Lower lobe of right lung (tissue), 2 donors: ENCODE results near the gene SH3BGR. TPM values are rescaled to one million over a fixed set of nuclear protein-coding genes. Genes with fewer than 3 reads are reported as not detected.

Experiments used
- ATAC-seq, 2 donors: fragments of 200-7000 bp; cut with Tn5 transposase; one replicate each; pipeline ENCODE4 v1.9.1; 2020 to 2022; ENCODE audit warnings: mild to moderate bottlenecking in 2 of 2, moderate library complexity in 2 of 2
- DNase-seq: peaks from one replicate; pipeline ENCODE4 v3.0.0-alpha.2; 2020
- H3K27ac ChIP-seq: fragments of 200-600 bp; one replicate; pipeline ENCODE4 v1.8.0; 2022
- H3K27me3 ChIP-seq: fragments of 200-600 bp; one replicate; pipeline ENCODE4 v1.8.0; 2022; ENCODE audit warnings: low read depth
- H3K36me3 ChIP-seq: fragments of 200-600 bp; one replicate; pipeline ENCODE4 v1.8.0; 2022; ENCODE audit warnings: mild to moderate bottlenecking
- H3K4me1 ChIP-seq: fragments of 200-600 bp; one replicate; pipeline ENCODE4 v1.8.0; 2022
- H3K4me3 ChIP-seq: fragments of 200-600 bp; one replicate; pipeline ENCODE4 v1.8.0; 2022; ENCODE audit warnings: mild to moderate bottlenecking
- H3K9me3 ChIP-seq: fragments of 200-600 bp; one replicate; pipeline ENCODE4 v1.8.0; 2022
- CTCF ChIP-seq: fragments of 200-600 bp; IDR thresholded peaks from one replicate; pipeline ENCODE4 v1.8.0; 2022; ENCODE audit warnings: antibody characterized with exemption, mild to moderate bottlenecking
- intact Hi-C: fragments of 100-400 bp; cut with DNase I; formaldehyde crosslinking; loops from one replicate; pipeline ENCODE4 v1.11.0; 2022
- total RNA-seq: library from RNA; stranded (reverse); fragmentation: NEBNext Ultra II Directional; extraction: Animal tissue kit (Norgen Biotek cat#: 25700); gene quantifications from one replicate; pipeline ENCODE4 v1.2.1, GENCODE V29; 2021
- donor health status: DM: no; HTN: yes; CAD: no; lungs with severe emphysema.

SH3BGR gene
- total RNA-seq, 1 donor from 2014 or later: 4.1 TPM

DNA sequence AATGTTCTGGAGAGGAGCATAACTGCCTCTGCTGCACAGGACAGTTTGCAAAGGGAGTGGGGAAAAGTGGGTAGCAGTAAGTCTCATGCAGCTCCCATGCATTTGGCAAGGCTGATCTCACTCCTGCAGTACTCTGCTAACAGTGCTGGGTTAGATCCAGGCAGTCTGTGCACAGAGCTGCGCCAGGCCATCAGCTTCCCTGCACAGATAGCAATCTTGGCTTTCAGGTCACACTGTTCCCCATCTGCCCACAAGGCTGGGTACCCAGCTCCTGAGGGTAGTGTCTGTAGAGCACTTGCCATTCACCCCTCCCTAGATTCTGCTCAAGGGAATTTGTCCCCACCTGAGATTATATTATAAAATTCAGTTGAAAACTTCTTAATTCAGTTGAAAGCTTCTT is 72.1 kb downstream of the SH3BGR start:
- Histone ChIP-seq H3K4me3 (no peak overlapping the region), H3K27ac (no peak overlapping the region), H3K9me3 (no peaks in the 10 kb centered on the region), H3K4me1 (peaks cover 9% of the 10 kb centered on the region), H3K36me3 (no peaks in the 10 kb centered on the region), H3K27me3 (no peaks in the 10 kb centered on the region)
- no peak for TF ChIP-seq CTCF
- DNase-seq (no peak), ATAC-seq (no peak)
- intact Hi-C loops: no loop called here

GRCh38 chr21:39525129-39525528 is 73.4 kb downstream of the SH3BGR start:
- Histone ChIP-seq H3K9me3 (no peaks in the 10 kb centered on the region), H3K4me1 (peaks cover 9% of the 10 kb centered on the region), H3K27ac (no peak overlapping the region), H3K27me3 (no peaks in the 10 kb centered on the region), H3K4me3 (no peak overlapping the region), H3K36me3 (no peaks in the 10 kb centered on the region)
- ATAC-seq (peak; percentile 85 to 86), DNase-seq (peak; percentile 75)
- no peak for TF ChIP-seq CTCF
- intact Hi-C loops: no loop called here

DNA sequence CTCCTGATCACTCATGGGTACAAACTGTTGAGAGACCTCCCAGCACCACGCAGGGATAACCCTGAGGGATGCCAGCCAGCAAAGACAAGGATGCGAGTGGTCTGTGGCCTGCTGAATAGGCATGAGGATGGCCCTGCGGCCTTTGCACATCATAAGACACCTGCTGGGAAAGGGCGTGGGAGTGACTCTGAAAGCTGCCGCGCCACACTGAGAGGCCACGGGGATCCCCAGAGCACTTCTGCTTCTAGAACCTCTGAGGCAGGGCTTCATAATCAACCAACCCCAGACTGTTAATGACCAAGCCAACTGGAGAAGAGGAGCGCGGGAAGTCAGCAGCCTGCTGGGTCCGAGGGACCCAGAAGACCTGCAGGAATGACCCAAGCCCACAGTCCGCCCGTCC is 73.8 kb downstream of the SH3BGR start:
- DNase-seq: no peak
- no peak overlapping the region for H3K27ac ChIP-seq
- H3K4me3 ChIP-seq: no peak overlapping the region
- no peaks in the 10 kb centered on the region for H3K36me3 ChIP-seq
- no peak for TF ChIP-seq CTCF
- no peaks in the 10 kb centered on the region for H3K27me3 ChIP-seq
- intact Hi-C loops: no loop called here
- H3K9me3 ChIP-seq: no peaks in the 10 kb centered on the region
- ATAC-seq: no peak
- H3K4me1 ChIP-seq: peaks cover 9% of the 10 kb centered on the region

- ATAC-seq: no peak
- Histone ChIP-seq H3K27ac (no peak overlapping the region), H3K4me3 (no peak overlapping the region), H3K4me1 (peaks cover 9% of the 10 kb centered on the region), H3K36me3 (no peaks in the 10 kb centered on the region), H3K27me3 (no peaks in the 10 kb centered on the region), H3K9me3 (no peaks in the 10 kb centered on the region)
- intact Hi-C loops: no loop called here
- no peak for DNase-seq
- no peak for TF ChIP-seq CTCF
Measured at GRCh38 chr21:39527067-39527595, 75.4 kb downstream of the SH3BGR start.

DNA sequence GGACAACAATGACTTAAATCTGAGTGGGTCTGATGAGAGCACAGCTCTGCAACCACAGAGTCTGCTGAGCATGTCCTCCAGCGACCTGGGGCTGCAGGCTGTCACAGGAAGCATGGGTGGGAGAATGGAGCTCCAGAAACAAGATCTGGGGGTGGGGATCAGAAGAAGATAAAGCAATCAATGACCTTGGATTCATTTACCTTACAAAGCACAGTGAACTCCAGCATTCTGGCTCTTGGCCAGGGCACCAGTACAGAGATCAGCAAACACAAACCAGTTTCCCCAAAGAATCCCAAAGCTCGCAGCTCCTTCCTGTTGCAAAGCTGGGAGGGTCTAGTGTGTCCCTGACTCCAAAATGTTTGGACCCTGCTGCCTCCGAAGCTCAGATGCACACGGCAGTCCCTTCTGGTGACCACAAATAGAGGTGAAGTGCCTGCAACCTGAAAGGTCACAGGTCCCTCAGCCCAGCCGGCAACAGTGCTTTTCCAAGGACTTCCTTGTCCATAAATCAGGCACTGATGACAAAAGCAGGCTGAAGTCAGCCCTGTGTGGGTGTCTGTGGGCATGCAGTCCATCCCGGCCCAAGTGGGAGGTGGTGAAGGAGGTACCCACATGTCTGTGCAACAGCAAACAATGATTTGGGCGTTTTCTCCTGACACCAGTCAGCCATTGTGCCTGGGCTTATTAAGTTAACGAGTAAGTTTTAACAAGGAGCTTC is 76.1 kb downstream of the SH3BGR start:
- no peak overlapping the region for H3K4me3 ChIP-seq
- no peak for TF ChIP-seq CTCF
- peaks cover 9% of the 10 kb centered on the region for H3K4me1 ChIP-seq
- intact Hi-C loops: no loop called here
- ATAC-seq (peak in 1 of 2 donors; percentile 20), DNase-seq (no peak)
- H3K27me3 ChIP-seq: no peaks in the 10 kb centered on the region
- H3K36me3 ChIP-seq: no peaks in the 10 kb centered on the region
- no peaks in the 10 kb centered on the region for H3K9me3 ChIP-seq
- H3K27ac ChIP-seq: no peak overlapping the region
